GM12875 (cell line): ENCODE data around the gene FAM222B.

Source experiments
- H3K4me3 ChIP-seq: one replicate; pipeline ENCODE4 v1.5.1; 2011; ENCODE audit warnings: low read depth, low read length, control low read depth
- TF ChIP-seq, protein P1 (sequence below): IDR thresholded peaks from 2 replicates; pipeline ENCODE4 v1.5.1; 2011; ENCODE audit warnings: low read depth, mild to moderate bottlenecking, control low read depth, inconsistent platforms, low read length, moderate library complexity, borderline replicate concordance; ENCODE audit not compliant: insufficient read depth

The FAM222B gene

DNA sequence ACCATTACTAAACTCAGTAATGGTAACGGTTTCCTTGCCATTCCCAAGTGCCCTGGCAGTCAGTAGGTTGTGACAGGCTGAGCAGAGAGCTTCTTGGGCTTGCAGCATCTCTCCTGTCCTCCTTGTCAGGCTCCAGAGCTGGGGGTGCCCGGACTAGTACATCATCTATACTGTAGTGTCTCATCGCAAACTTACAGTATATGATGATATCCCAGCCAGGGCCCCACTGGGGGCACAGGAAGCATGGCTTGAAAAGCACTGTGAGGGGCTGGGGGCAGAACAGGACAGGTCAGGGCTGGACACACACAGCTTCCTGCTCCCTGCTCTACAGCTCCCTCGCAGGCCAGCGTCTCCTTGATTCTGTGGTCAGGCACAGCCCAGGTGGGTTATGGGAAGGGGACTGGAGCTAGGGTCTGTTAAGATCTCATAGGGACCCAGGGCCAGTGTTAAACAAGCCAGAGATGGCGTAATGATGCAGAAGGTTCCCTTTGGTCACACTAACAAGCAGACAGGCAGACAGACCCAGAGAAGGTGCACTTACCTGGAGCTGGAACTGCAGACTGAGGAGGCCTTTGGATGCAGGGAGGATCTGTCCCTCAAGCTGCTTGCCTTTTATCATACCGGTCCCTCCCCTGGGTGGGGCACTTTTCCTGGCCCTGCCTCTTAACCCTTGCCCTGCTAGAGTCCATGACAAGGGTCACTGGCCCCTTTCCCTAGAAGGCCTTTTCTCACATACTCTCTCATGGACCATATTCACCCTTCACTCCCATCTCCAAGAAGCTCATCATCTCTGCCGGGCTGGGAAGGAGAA is 19.0 kb upstream of the FAM222B start:
- H3K4me3 ChIP-seq = no peak overlapping the region
- TF ChIP-seq, protein P1, sequence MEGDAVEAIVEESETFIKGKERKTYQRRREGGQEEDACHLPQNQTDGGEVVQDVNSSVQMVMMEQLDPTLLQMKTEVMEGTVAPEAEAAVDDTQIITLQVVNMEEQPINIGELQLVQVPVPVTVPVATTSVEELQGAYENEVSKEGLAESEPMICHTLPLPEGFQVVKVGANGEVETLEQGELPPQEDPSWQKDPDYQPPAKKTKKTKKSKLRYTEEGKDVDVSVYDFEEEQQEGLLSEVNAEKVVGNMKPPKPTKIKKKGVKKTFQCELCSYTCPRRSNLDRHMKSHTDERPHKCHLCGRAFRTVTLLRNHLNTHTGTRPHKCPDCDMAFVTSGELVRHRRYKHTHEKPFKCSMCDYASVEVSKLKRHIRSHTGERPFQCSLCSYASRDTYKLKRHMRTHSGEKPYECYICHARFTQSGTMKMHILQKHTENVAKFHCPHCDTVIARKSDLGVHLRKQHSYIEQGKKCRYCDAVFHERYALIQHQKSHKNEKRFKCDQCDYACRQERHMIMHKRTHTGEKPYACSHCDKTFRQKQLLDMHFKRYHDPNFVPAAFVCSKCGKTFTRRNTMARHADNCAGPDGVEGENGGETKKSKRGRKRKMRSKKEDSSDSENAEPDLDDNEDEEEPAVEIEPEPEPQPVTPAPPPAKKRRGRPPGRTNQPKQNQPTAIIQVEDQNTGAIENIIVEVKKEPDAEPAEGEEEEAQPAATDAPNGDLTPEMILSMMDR = no peak

DNA sequence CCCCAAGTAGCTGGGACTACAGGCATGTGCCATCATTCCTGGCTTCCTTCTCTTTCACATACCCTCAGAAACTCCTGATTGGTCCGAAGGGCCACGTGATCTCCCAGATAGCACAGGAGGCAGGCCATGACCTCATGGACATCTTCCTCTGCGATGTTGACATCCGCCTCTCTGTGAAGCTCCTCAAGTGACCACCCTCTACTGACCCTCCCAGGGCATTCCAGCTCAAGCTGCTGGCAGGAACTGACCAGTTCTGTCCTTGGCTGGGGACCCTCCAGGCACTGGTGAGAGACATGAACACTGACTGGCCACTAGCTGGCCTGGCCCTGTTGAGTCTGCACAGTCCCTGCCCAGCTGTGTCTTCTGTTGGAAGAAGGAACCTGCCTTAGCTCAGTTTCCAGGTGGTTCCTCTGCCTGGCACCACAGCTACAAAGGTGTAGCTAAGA is 17.8 kb upstream of the FAM222B start:
- no peak overlapping the region for H3K4me3 ChIP-seq
- TF ChIP-seq, protein P1 = no peak

DNA sequence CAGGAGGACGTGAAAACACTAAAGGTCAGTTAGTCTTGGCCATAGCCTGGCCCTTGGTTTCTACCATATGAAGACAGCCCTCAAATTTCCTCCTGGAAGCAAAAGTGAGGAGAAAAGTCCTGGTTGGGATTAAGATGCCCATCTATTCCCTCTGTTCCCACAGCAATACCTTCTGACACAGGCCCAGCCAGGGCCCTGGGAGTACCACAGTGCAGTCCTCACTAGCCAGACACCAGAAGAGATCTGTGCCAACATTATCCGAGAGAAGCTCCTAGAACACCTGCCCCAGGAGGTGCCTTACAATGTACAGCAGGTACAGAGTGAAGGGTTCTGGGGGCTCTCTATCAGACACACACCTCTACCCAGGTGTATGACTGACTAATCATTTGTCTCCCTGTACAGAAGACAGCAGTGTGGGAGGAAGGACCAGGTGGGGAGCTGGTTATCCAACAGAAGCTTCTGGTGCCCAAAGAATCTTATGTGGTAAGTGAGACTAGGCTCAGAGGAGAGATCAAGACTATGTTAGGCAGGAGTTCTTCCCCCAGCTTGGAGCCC is 16.3 kb upstream of the FAM222B start:
- TF ChIP-seq, protein P1 = no peak
- no peak overlapping the region for H3K4me3 ChIP-seq

DNA sequence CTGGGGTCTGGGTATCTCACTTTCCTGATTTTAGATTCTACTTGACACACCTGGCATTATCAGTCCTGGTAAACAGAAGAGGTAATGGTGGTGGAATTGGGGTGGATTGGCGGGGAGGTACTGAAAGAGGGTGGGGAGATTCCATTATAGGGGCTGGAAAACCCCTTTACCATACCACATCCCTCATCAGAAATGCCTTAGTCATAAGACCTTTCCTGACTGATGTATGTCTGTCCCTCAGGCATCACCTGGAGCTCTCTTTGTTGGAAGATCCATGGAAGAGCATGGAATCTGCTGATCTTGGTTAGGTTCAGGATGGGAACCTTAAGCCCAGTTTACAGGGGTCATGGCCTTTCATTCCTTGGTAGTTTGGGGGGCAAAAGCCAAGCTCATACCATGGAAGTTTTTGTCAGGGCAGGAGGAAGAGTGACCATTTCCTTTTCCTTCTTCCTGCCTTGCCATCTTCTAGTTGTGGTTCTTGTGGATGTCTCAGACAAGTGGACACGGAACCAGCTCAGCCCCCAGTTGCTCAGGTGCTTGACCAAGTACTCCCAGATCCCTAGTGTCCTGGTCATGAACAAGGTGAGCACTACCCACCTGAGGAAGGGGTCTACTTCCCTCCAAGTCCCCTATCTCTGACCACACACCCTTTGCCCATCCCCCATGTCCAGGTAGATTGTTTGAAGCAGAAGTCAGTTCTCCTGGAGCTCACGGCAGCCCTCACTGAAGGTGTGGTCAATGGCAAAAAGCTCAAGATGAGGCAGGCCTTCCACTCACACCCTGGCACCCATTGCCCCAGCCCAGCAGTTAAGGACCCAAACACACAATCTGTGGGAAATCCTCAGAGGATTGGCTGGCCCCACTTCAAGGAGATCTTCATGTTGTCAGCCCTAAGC is 15.6 kb upstream of the FAM222B start:
- TF ChIP-seq, protein P1 = no peak
- no peak overlapping the region for H3K4me3 ChIP-seq

DNA sequence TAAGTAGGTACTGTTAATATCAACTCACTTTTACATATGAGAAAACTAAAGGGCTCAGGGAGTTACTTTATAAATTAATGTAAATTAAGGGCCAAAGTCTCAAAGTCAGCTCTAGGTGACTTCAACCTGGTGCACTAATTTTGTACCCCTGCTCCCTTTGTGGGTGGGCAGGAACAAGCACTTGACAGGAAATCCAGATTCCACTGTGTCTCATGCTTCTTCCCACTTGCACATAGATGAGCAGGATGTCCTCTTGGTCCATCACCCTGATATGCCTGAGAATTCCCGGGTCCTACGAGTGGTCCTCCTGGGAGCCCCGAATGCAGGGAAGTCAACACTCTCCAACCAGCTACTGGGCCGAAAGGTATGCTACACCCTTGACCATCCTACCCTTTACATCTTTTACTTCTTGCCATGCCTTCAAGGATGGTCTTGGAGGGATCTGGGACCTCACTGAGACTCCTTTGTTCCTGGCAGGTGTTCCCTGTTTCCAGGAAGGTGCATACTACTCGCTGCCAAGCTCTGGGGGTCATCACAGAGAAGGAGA is 13.5 kb upstream of the FAM222B start:
- no peak overlapping the region for H3K4me3 ChIP-seq
- TF ChIP-seq, protein P1 = no peak

DNA sequence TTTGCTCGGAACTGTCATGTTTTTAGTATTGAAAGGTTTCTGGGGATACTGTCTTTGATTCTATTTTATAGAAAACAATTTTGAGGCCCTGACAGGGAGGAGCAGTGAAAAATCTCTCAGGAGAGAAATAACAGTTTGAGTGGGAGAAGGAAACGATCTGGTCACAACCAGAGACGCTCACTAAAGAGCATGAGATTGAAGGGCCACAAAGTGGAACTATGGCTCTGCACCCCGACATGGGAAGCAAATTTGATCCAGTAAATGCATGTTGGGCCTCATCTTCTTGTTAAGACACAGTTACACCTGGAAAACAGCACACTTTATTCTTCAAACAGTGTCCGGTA is 12.7 kb upstream of the FAM222B start:
- TF ChIP-seq, protein P1 = no peak
- H3K4me3 ChIP-seq = peak overlapping the region; percentile 94
